Femur (tissue), 1 donor: ENCODE data around the gene RAMACL.
"Not testable (repeated sequence)": the region's sequence is repeated elsewhere in the genome, so short reads cannot be mapped to it uniquely, and the experiment has no call there.

Experiments used
- DNase-seq: peaks from one replicate; pipeline ENCODE4 v3.0.0-alpha.2; 2017

Gene RAMACL

GRCh38 chr6:166586424-166587156 is at the start of gene RAMACL:
Gene RAMACL (minus strand): TSS chr6:166586678. CDS start chr6:166586477, 201 bp downstream.
- no peak for DNase-seq

GRCh38 chr6:166635013-166635970 is 48.8 kb upstream of the RAMACL start:
- DNase-seq = no peak

- DNase-seq = not testable (repeated sequence)
These were observed 48.1 kb upstream of the RAMACL start for GRCh38 chr6:166634581-166634980.

- DNase-seq = peak; percentile 52
These were observed 47.5 kb upstream of the RAMACL start for GRCh38 chr6:166633732-166634535.

- no peak for DNase-seq
These were observed 46.3 kb upstream of the RAMACL start for GRCh38 chr6:166632731-166633130.

GRCh38 chr6:166630462-166630861 is 44.0 kb upstream of the RAMACL start:
- DNase-seq = no peak

GRCh38 chr6:166629628-166630027 is 43.1 kb upstream of the RAMACL start:
- DNase-seq = no peak

GRCh38 chr6:166627875-166628801 is 41.7 kb upstream of the RAMACL start:
- peak; percentile 73 for DNase-seq

- DNase-seq = peak; percentile 100
These were observed 40.8 kb upstream of the RAMACL start, which contains the start of gene RPS6KA2 for GRCh38 chr6:166627033-166627874. Gene RPS6KA2 (minus strand): TSS chr6:166627251. CDS start chr6:166627019, 232 bp downstream.

GRCh38 chr6:166626177-166627032 is 39.9 kb upstream of the RAMACL start:
- DNase-seq = peak; percentile 36

- DNase-seq = no peak
These were observed 38.9 kb upstream of the RAMACL start for GRCh38 chr6:166625356-166625755.

GRCh38 chr6:166624275-166624674 is 37.8 kb upstream of the RAMACL start:
- DNase-seq = no peak

- DNase-seq = no peak
These were observed 36.8 kb upstream of the RAMACL start for GRCh38 chr6:166623318-166623717.

GRCh38 chr6:166621114-166621540 is 34.6 kb upstream of the RAMACL start:
- no peak for DNase-seq

- no peak for DNase-seq
These were observed 34.1 kb upstream of the RAMACL start for GRCh38 chr6:166620478-166621113.

GRCh38 chr6:166619912-166620311 is 33.4 kb upstream of the RAMACL start:
- peak; percentile 64 for DNase-seq

GRCh38 chr6:166618866-166619761 is 32.6 kb upstream of the RAMACL start:
- no peak for DNase-seq

- DNase-seq = no peak
These were observed 31.8 kb upstream of the RAMACL start for GRCh38 chr6:166618251-166618650.
